ENCODE results near the gene RYR1.

GRCh38 chr19:38545596-38545995 is 112.1 kb downstream of the RYR1 start:
- TF ChIP-seq CTCF (IDR thresholded peaks at IDR 0.05; ENCODE audit: control extremely low read depth in 1 of 3, insufficient read depth in 1 of 3, low read depth in 1 of 3, low read length in 3 of 3) (no peak), SP4 (IDR thresholded peaks at IDR 0.05; ENCODE audit: low read length) (no peak), FOSL1 (IDR thresholded peaks at IDR 0.05; ENCODE audit: insufficient read depth, low read depth, low read length) (no peak)
